ENCODE measurements around the gene HGFAC.

HGFAC gene

DNA sequence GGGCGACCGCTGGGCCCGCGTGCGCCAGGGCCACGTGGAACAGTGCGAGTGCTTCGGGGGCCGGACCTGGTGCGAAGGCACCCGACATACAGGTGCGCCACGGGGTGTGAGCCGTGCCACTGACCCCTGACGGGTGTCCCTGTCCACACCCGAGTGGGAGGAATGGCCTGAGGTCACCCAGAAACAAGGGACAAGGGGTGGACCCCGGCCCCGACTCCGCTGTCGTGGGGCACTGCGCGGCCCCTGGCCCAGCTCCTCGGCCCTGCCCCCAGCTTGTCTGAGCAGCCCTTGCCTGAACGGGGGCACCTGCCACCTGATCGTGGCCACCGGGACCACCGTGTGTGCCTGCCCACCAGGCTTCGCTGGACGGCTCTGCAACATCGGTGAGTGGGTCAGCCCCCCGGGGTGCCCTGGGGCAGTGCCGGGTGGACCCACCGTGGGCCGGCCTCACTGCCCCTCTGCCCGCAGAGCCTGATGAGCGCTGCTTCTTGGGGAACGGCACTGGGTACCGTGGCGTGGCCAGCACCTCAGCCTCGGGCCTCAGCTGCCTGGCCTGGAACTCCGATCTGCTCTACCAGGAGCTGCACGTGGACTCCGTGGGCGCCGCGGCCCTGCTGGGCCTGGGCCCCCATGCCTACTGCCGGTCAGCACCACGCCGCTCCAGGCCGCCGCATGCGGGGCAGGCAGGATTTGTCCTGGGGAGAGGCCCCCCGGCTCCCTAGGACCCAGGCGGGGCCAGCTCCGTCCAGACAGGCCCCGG, 2.8 kb downstream of the HGFAC start:
- TF ChIP-seq, protein P1, sequence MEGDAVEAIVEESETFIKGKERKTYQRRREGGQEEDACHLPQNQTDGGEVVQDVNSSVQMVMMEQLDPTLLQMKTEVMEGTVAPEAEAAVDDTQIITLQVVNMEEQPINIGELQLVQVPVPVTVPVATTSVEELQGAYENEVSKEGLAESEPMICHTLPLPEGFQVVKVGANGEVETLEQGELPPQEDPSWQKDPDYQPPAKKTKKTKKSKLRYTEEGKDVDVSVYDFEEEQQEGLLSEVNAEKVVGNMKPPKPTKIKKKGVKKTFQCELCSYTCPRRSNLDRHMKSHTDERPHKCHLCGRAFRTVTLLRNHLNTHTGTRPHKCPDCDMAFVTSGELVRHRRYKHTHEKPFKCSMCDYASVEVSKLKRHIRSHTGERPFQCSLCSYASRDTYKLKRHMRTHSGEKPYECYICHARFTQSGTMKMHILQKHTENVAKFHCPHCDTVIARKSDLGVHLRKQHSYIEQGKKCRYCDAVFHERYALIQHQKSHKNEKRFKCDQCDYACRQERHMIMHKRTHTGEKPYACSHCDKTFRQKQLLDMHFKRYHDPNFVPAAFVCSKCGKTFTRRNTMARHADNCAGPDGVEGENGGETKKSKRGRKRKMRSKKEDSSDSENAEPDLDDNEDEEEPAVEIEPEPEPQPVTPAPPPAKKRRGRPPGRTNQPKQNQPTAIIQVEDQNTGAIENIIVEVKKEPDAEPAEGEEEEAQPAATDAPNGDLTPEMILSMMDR (IDR thresholded peaks at IDR 0.05; ENCODE audit: low read depth, low read length), result no peak
- Histone ChIP-seq H3K27me3 (ENCODE audit: low read depth, low read length) (no peaks in the 10 kb centered on the region), H3K4me2 (ENCODE audit: low read length) (no peak overlapping the region), H3K4me3 (ENCODE audit: low read length) (no peak overlapping the region), H4K20me1 (ENCODE audit: insufficient read depth, low read length) (no peaks in the 10 kb centered on the region), H2AFZ (ENCODE audit: low read depth, low read length) (no peak overlapping the region), H3K9ac (ENCODE audit: low read length) (no peak overlapping the region), H3K4me1 (ENCODE audit: low read length) (no peaks in the 10 kb centered on the region), H3K9me3 (ENCODE audit: insufficient read depth, low read length) (no peaks in the 10 kb centered on the region), H3K27ac (ENCODE audit: low read length) (no peak overlapping the region), H3K36me3 (replicated peaks; ENCODE audit: low read depth, low read length) (no peaks in the 10 kb centered on the region), H3K79me2 (ENCODE audit: low read length) (no peaks in the 10 kb centered on the region)

DNA sequence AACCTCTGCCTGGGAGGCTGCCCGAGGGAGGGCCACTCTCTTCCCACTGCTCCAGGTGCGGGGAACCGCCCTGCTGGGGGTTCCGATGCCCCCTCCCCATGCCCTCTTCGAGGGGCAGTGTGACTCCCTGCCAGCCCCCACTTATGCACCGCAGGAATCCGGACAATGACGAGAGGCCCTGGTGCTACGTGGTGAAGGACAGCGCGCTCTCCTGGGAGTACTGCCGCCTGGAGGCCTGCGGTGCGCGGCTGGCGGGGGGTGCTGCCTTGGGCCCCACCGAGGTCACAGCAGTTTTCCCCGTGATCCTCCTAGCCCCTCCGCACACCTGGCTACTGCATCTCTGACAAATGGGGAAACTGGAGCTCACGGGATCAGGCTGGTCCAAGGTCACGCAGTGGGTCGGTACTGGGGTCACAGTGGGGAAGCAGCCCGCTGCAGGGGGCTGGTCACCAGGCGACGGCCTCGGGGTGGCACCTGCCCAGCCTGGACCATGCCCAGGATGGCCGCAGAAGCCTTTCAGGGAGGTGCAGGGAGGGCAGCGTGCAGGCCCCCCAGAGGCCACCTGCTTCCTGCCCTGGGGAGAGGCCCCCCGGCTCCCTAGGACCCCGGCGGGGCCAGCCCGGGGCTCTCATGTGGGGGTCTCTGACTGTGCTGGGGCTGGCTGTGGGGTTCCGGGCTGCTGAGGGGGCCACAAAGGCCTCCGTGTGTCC, 3.5 kb downstream of the HGFAC start:
- H4K20me1 ChIP-seq (ENCODE audit: insufficient read depth, low read length), result no peaks in the 10 kb centered on the region
- no peak overlapping the region for H3K4me3 ChIP-seq (ENCODE audit: low read length)
- H3K36me3 ChIP-seq (replicated peaks; ENCODE audit: low read depth, low read length), result no peaks in the 10 kb centered on the region
- no peak overlapping the region for H3K27ac ChIP-seq (ENCODE audit: low read length)
- no peak overlapping the region for H2AFZ ChIP-seq (ENCODE audit: low read depth, low read length)
- no peak overlapping the region for H3K9ac ChIP-seq (ENCODE audit: low read length)
- H3K4me2 ChIP-seq (ENCODE audit: low read length), result no peak overlapping the region
- no peaks in the 10 kb centered on the region for H3K9me3 ChIP-seq (ENCODE audit: insufficient read depth, low read length)
- no peaks in the 10 kb centered on the region for H3K27me3 ChIP-seq (ENCODE audit: low read depth, low read length)
- TF ChIP-seq, protein P1 (IDR thresholded peaks at IDR 0.05; ENCODE audit: low read depth, low read length), result no peak
- TF ChIP-seq EZH2phosphoT487 (IDR thresholded peaks at IDR 0.05; ENCODE audit: low read depth), result no peak
- H3K4me1 ChIP-seq (ENCODE audit: low read length), result no peaks in the 10 kb centered on the region
- no peaks in the 10 kb centered on the region for H3K79me2 ChIP-seq (ENCODE audit: low read length)

DNA sequence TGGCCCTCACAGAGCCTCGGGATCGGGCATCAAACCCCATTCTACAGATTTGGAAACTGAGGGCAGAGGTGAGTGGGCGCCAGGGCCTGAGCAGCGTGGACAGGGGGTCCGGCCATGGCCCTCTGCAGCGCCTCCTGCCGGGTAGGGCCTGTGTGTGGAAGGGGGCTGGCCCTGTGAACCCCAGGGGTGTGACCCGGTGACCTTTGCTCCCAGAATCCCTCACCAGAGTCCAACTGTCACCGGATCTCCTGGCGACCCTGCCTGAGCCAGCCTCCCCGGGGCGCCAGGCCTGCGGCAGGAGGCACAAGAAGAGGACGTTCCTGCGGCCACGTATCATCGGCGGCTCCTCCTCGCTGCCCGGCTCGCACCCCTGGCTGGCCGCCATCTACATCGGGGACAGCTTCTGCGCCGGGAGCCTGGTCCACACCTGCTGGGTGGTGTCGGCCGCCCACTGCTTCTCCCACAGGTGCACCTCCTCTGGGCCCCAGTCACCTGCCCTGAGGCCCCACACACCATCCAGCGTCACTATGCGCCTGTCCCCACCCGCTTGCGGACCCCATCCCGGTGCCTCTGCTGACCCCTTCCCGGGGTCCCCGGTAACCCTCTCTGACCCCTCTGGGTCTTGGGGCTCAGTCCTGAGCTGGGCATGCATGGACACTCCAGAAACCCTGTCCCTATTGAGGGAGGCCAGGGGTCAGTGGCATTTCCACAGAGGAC, 4.2 kb downstream of the HGFAC start:
- H3K9me3 ChIP-seq (ENCODE audit: insufficient read depth, low read length), result no peaks in the 10 kb centered on the region
- no peak overlapping the region for H3K4me3 ChIP-seq (ENCODE audit: low read length)
- no peak overlapping the region for H2AFZ ChIP-seq (ENCODE audit: low read depth, low read length)
- H4K20me1 ChIP-seq (ENCODE audit: insufficient read depth, low read length), result no peaks in the 10 kb centered on the region
- H3K9ac ChIP-seq (ENCODE audit: low read length), result no peak overlapping the region
- H3K79me2 ChIP-seq (ENCODE audit: low read length), result no peaks in the 10 kb centered on the region
- no peak overlapping the region for H3K27ac ChIP-seq (ENCODE audit: low read length)
- TF ChIP-seq, protein P1 (IDR thresholded peaks at IDR 0.05; ENCODE audit: low read depth, low read length), result no peak
- no peak for TF ChIP-seq EZH2phosphoT487 (IDR thresholded peaks at IDR 0.05; ENCODE audit: low read depth)
- no peaks in the 10 kb centered on the region for H3K27me3 ChIP-seq (ENCODE audit: low read depth, low read length)
- no peak overlapping the region for H3K4me2 ChIP-seq (ENCODE audit: low read length)
- H3K36me3 ChIP-seq (replicated peaks; ENCODE audit: low read depth, low read length), result no peaks in the 10 kb centered on the region
- H3K4me1 ChIP-seq (ENCODE audit: low read length), result no peaks in the 10 kb centered on the region
